HG03469 (cell line): ENCODE measurements around the gene RBMS1.

ENCODE experiments used
- ATAC-seq: cut with Tn5 transposase; IDR thresholded peaks from one replicate; pipeline ENCODE4 v1.9.1; 2021; ENCODE audit warnings: mild to moderate bottlenecking, moderate library complexity, moderate number of reproducible peaks; ENCODE audit not compliant: unreplicated experiment

RBMS1 gene

DNA sequence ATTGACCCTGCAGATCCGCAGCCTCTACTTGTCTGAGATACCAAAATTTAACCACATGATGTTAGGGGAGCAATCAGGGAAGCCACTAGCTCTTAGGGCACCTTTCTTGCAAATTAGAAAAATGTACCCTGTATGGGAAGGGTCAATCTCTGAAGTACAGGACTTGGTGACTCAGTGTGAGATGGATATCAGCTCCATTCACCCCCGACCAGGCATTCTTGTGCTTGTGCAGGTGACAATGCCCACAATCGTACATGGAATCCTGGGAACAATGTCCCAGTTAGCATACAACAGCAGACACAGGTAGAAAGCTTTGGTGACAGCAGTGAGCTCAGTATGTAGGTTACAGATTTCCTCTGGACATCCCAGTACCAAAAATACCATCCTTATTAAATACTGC is 155.9 kb downstream of the RBMS1 start:
- no peak for ATAC-seq

DNA sequence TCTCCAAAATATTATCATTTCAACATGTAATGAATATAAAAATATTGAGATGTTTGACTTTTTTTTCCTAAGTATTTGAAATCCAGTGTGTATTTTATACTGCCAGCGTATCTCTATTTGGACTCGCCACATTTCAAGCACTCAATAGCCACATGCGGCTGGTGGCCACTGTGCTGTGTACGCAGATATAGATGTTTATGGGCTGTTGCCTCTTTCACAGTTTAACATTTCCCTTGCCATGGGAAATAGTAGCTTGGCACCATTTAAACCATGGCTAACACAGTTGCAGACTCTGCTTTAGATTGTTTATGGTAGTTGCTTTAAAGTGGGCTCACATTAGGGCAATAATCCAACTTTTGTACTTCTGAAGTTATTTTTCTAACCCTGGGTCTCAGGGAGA is 157.0 kb downstream of the RBMS1 start:
- no peak for ATAC-seq

DNA sequence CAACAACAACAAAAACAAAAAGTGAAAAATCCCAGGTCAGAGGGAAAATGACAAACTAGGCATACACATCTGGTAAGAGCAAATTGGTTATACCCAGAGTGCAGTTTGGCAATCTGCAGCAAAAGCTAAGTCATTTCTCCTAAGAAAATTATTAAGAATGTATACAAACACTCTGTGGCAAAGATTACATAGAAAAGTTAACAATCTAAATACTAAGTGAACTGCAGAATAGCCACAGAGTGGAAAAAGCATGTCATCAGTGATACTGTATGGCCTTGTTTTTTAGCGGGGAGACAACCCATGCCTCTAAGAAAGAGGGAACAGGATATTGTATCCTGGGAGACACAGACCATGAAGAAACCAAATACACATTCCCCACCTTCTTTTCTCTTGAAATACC is 157.5 kb downstream of the RBMS1 start:
- ATAC-seq = no peak

DNA sequence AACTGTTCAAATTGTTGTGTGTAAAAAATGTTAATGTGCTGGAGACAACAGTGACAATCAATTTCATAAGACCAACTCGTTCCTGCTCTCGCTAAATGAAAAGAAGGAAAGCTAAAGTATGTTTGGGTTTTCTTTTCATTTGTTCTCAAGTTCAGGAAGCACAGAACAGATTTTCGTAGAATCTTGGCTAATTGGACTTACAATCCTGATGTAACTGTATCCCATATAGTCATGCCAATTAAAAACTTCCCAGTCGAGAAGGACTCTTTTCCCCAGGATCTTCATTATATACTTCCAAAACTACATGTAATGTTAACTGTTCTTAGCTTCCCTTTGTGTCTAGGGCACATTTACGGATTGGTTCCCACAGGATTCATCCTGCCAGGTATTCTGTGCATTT is 158.2 kb downstream of the RBMS1 start:
- ATAC-seq = no peak

DNA sequence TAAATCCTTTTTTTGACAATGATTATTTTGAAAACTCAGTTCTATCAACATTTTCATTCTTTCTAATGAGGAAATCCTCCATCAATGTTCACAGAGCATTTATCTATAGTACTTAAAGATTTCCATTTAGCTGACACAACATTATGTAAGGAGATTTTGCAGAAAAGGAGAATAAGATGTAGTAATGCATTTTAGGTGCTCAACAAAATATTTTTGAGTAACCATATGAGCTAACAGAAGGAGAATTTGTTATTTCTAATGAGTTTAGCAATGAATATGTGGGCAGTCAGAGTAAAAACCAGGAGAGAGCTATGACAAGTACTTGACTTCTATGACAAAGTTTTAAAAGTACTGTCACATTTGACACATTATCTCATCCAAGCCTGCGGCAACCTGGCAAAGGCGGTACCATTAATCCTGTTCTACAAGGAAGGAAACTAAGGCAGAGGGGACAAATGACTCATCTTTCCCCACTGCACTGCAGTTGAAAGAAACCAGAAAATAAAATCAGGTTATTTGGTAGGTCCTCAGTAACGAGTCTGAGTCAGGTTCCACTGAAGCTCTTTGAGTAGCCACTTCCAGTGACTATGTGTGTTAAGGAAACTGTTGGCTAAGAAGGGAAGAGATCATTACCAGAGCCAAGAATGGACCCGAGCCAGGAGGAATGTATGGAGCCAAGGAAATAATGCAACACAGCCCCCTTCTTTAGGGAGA is 159.4 kb downstream of the RBMS1 start:
- no peak for ATAC-seq

DNA sequence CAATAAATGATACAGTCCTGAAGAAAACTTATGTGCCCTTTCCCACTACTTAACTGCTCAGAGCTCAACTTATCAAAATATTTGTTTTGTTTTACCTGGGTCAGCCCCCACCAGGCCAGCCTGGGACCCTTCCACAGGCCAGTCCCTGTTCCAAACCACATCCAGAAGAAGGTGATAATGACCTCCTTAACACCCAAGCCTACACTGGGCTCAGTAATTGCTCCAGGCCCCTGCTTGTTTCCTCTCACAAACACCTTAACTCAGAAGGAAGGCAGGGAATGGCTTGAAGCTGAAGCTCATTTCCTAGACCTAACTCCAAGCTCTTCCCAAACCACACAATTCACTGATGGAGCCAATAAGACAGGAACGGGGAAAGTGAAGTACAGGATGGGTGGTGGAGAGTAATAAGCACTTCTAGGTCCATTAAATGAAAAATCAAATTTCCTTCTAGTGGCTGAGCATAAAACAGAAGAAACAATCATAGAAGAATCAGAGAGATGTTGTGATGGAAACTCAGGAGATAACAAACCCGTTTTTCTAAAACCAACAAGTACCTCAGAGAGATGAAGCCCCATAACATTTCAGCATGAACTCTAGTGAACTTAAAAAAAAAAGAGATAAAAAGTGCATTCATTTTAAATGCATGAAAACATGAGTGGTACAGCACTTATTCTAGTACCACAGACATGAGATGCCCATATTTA is 160.1 kb downstream of the RBMS1 start:
- no peak for ATAC-seq

DNA sequence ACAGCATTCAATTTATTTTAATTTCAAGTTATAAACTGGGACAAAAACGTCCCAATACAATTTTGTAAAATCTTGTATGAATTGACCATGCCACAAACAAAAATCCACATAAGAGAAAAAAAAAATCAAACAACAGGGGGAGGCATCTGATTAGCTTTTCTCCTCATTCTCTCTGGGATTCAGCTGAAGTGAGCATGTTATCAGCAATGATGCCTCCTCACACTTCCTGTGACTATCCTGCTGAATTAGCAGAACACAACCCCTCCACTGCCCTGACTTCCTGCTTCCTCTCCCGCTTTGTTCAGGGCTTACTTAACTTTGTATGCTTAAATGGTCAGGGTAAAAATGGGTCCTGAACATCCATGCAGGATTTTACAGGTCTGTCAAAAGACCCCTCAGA is 161.3 kb downstream of the RBMS1 start:
- no peak for ATAC-seq

DNA sequence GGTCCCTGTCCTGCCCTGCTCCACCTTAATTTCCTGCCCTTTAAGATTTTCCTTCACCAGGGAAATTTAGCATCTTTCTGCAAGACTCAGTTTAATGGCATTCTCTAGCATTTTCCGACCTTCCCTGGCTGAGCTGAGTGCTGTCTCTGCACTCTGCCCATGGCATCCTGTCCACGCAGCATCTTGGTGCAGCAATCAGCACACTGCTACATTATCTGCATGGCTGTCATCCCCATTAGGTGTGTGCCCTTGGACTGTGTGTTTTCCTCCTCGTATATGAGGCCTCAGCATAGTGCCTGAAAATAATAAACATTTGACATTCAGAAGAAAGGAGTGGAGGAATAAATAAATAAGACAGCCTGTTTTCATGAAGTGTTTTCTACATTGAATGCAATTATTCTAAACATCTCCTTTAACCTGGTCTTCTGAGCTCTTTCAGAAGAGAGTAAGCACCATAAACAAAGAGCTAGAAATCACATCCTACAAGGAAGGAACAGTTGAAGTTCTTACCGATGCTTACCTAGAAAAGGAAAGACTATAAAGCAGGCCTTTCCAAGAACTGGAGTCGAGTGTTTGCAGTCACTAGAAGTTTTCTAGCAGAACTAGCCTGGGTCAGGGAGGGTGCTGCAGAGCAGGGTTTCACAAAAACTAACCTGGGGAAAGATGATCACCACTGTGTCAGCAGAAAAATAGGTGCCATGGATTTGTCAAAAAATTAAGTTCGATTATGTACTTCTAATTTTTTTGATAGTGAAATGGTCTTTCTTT is 162.2 kb downstream of the RBMS1 start:
- no peak for ATAC-seq

DNA sequence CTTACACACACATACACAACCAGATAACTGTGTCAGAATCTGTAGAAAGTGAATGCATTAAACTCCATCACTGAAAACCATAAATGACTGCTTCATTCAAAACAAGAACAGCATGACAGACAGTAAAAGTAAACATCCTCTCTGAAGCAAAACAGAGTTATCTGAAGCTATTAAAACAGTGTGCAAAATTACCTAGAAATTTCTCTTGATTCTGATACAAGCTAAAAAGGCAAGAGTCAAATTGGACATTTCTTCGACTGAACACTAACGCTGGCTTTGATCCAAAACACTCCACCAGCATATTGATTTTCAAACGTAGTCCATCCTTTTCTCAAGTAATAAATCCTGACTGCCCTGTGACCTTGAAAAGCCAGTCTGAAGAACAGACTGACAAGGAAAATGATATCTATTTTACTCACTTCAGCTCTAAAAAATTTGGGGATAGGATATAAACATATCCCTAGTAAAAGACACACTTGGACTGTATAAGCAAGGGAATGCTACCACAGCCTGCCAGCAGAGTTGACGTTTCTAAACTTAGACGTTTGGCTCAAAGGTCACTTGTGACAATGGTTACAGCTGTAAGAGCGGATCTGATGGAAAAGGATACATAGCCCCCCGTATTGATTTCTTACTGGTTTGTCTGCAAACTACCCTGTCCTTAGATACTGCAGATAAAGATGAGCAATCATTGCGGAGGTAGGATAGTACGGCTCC is 164.6 kb downstream of the RBMS1 start:
- ATAC-seq = no peak

DNA sequence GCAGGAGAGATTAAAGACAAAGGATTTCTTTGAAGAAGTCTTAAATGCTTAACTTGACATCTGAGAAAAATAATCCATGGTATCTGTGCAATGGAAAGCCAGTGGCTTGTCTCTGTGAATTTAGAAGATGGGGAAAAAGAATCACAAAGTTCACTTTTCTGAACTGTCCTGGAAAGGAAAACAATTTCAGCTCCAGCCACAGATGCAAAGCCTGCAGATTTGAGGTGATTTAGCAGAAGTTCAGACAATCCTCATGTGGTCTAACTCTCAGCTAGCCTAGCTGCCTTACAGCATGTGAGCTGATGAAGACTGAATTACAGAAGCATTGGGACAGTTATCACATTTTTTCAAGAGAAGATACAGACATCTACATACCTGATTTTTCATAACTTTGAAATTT is 166.8 kb downstream of the RBMS1 start:
- ATAC-seq = no peak

DNA sequence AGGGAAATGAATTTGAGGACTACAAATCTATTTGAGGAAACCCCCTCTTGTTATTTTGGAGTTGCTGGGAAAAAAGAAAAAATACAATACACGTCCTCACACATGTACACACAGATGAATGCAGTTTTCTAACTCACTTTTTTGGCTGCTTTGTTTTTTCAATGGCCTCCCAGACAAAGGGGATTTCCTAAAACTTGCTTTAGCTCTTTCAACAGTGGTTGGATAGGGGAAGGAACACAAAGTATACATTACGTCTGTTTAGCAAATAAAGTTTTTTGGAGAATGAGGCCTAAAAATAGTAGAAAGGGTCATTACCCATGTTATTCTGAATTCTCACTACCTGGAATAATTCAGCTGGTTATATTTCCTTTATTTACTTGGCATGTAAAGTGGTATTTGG is 168.2 kb downstream of the RBMS1 start:
- no peak for ATAC-seq

DNA sequence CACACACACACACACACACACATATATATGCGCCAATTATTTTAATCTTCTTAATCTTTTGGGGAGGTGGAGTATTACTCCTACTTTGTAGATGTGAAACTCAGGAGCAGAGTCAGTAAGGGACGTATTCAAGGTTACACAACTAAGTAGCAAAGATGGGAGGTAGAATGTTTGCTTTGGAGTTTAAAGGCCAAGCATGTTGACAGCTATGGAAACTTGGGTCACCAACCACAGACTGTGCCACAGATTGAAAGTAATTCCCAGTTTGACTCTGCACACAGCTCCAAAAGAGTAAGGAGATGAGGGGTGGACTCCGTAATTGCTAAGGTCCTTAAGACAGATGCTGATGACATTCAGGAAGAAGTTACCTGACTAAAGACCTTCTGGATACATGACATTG is 168.7 kb downstream of the RBMS1 start:
- ATAC-seq = no peak

DNA sequence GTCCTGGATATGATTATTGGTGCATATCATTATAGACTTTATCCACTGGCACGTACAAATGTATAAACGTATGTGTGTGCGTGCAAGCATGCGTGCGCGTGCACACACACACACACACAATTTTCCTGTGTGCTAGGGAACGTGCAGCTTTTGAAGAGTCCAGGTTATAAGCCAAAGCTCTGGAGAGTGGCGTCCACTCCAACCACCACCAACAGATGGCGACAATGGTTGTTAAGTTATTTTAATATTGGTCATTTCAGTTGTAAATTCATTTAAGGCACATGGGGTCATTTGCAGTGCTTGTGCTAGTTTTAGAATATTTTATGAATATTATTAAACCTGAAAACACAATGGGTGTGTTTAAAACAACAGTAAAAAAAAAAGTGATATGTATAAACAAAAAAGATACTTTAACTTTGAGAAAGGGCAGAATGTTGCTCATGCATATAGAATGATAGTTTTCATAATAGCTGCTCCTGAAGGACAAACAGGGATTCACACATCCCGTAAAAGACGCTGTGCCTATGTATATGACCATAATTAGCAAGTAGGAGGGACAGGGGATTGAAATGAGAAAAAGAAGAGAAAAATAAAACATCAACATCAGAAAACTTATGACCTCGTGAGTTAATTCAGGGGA is 169.3 kb downstream of the RBMS1 start:
- ATAC-seq = no peak

DNA sequence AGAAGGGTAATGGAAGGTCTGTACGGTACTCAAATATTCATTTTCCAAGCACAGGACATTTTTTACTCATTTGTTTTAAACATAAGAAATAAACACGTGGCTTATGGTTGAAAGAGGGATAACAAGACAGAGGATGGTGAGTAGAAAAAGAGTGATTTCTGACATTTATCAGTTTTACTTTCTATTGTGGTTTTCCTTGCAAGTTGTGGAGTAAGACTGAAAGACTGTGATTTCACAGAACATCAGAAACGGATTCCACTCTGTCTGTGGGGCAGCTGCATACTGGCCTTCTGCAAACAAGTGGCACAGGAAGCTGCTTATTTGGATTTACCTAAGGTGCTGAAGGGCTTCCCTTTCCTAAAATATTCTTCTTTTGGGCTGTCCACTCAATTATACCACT is 171.3 kb downstream of the RBMS1 start:
- ATAC-seq = no peak

DNA sequence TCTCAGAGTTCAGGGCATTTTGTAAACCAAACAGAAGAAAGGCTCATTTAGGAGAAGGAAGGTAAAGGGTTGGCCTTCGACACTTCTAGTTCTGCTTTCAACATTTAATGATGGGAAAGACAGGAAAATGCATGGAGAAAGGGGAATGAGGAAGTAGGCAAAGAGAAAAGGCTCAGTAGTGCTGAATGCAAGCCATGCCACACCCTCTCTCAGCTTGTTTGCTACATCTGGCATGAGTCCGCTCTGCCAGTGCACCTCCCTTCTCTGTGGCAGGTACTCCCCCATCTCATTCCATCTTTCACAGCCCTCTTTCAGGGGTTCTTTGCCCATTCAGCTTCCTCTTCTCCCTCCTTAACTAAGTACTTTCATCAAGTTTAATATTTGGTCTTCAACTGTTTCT is 172.6 kb downstream of the RBMS1 start:
- no peak for ATAC-seq

DNA sequence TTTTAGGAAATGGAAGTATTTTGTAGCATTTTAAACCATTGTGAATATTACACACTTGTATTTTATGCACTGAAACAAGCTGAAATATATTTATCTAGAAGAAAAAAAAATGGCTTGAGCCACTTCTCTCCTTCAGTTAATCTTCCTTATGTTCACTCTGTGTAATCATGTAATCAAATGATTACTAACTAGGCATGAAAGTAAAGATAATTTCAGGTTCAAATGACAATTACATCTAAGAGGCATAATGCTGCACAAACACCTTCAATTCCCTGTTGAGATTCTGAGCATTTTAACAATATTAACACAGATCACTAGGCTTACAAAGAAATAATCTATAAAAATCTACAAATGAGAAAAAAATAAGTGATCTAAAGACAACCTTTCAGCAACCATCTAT is 173.9 kb downstream of the RBMS1 start:
- ATAC-seq = no peak

DNA sequence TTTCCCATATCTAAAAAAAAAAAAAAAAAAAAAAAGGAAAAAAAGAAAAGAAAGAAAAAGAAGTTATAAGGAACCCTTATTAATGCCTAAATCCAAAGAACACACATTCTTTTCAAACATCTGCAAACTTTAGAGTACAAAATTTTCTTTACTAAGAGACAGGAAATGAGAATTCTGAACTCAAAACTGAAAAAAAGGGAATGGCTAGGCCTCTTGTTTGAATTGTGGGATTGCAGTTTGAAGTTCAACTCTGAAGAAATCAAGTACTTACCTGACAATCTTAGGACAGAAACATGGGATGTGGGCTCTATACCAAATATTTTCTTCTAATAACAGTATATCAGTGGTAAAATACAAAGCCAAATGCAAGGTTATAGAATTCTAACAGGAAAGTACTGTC is 175.4 kb downstream of the RBMS1 start:
- no peak for ATAC-seq

DNA sequence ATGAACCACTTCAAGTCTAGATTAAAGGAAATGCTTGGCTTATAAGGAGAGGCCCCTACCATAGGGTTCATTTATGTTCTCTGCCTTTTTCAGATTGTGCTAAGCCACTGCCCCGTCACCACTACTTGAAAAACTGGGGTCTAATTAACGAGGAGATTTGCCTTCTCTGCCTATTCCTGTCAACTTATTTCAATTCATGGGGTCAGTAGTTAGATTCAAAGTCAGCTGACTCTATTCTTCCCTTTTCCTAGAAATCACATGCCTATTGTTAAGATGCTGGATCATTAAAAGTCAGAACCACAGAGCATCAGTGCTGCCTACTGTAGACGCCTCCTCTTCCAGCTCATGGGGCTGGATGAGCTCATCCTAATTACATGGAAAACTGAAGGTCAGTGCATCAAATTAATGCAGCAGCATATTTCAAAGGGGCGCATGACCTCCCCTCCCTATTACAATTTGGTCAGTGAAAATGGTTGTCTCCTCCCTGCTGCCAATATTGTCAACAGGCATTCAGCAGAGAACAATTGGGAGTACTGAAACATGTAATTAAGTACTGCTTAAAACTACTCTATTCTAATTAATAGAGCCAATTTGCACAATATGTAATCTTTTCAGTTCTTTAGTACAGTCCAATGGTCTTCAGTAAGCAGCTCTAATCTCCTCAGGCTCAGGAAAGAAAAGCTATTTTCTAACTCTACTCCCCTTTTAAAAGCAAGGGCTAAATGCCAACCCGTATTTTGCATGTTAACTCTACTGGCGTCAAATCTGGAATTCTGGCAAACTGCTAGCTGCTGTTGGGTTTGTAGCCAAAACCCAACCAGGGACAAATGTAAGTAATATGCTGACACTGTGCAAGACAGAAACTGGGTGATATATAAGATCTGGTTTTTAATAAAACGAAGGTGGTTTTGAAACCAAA is 176.2 kb downstream of the RBMS1 start:
- ATAC-seq = no peak

DNA sequence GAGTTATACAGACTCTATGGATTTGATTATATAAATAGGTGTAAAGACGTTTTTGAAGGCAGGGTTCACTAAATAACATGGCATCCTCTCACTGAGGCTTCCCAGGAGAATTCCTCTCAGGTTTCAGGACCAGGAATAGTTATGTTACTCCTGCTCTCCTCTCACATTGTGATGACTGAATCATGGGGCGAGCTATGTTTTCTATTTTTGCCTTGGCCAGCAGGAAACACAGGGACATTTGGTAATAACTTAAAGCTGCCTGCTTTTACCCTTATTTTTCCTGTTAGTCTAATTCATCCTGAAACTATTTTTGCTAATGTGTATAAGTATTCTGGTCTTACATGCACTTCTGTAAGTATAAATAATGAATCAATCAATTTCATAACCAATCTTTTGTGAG is 178.3 kb downstream of the RBMS1 start:
- no peak for ATAC-seq
